Stomach (tissue), 9 donors: ENCODE data around the gene CIT. TPM values are rescaled to one million over a fixed set of nuclear protein-coding genes. Genes with fewer than 3 reads are reported as not detected.
A peak's percentile ranks its signal among the peaks of the same experiment; 100 is the strongest.

Experiments
- DNase-seq, 2 donors: peaks; one replicate each; pipeline versions ENCODE4 v3.0.0 to v3.0.0-alpha.2; 2013 to 2019
- H3K27ac ChIP-seq, 5 donors: fragments of 200-600 bp in 4 of 5; sonication (generic) in 4 of 5; one replicate each; pipeline ENCODE4 v1.5.1; 2013 to 2019; ENCODE audit warnings: mild to moderate bottlenecking in 1 of 5, moderate library complexity in 1 of 5
- H3K27me3 ChIP-seq, 3 donors: fragments of 200-600 bp; sonication (generic); one replicate each; pipeline ENCODE4 v1.5.1; 2017 to 2019; ENCODE audit warnings: mixed run types in 1 of 3
- H3K36me3 ChIP-seq, 4 donors: fragments of 200-600 bp; sonication (generic); 1 replicate in 3 of 4; 2 replicates in 1 of 4; pipeline ENCODE4 v1.5.1; 2016 to 2019
- H3K4me1 ChIP-seq, 4 donors: fragments of 200-600 bp; sonication (generic); one replicate each; pipeline ENCODE4 v1.5.1; 2016 to 2019
- H3K4me3 ChIP-seq, 4 donors: fragments of 200-600 bp; sonication (generic) in 3 of 4; one replicate each; pipeline ENCODE4 v1.5.1; 2016 to 2019; ENCODE audit warnings: mild to moderate bottlenecking in 1 of 4
- H3K9me3 ChIP-seq, 4 donors: fragments of 200-600 bp; sonication (generic); one replicate each; pipeline ENCODE4 v1.5.1; 2016 to 2019
- EP300 ChIP-seq: sonication (generic); formaldehyde crosslinking; IDR thresholded peaks from one replicate; pipeline ENCODE4 v1.6.1; 2017; ENCODE audit warnings: antibody characterized with exemption
- POLR2A ChIP-seq, 4 donors: fragments of 450-650 bp; IDR thresholded peaks; one replicate each; pipeline ENCODE4 v1.6.1; 2016; ENCODE audit warnings: antibody characterized with exemption in 4 of 4, control low read depth in 2 of 4, mild to moderate bottlenecking in 1 of 4, moderate library complexity in 1 of 4
- POLR2AphosphoS5 ChIP-seq, 3 donors: sonication (generic); formaldehyde crosslinking; IDR thresholded peaks; one replicate each; pipeline ENCODE4 v1.6.1; 2016; ENCODE audit warnings: antibody characterized with exemption in 3 of 3
- WGBS, 5 donors: extraction: QIAGEN DNeasy Blood & Tissue Kit in 3 of 5; methylation state at CpG; one replicate each; pipeline versions ENCODE4 v1.1.5 to v1.1.7; 2013 to 2018; 5-methylcytosine and 5-hydroxymethylcytosine counted together
- intact Hi-C: fragments of 100-400 bp; cut with DNase I; formaldehyde crosslinking; loops from one replicate; pipeline ENCODE4 v1.15.1; 2023; ENCODE audit warnings: low total_unique reads
- polyA plus RNA-seq, 3 donors: library from polyadenylated mRNA; stranded (reverse); fragments of 200-250 nt; gene quantifications; one replicate each; pipeline ENCODE4 v1.2.3, GENCODE V29; 2013
- total RNA-seq, 5 donors: library from RNA; depleted of rRNA; stranded (reverse); fragments of >200 nt; gene quantifications; one replicate each; pipeline versions ENCODE4 v1.1.0 to v1.2.3, GENCODE V29; 2014 to 2016
- TF ChIP-seq, protein P1 (sequence below), 7 experiments: fragments of 450-650 bp in 4 of 7; fragments of 200-600 bp in 3 of 7; sonication (generic) in 3 of 7; IDR thresholded peaks; one replicate each; pipeline ENCODE4 v1.5.1; 2016 to 2019; ENCODE audit warnings: antibody characterized with exemption in 7 of 7, control low read depth in 2 of 7, mild to moderate bottlenecking in 1 of 7
- donor health status: healthy with polysubstance abuse.
- donor health status: Bipolar disorder and iron deficiency.
- donor health status: healthy.

The CIT gene
- total and polyA plus RNA-seq, 8 donors = 2.8 to 164 (median 21.0) TPM

DNA sequence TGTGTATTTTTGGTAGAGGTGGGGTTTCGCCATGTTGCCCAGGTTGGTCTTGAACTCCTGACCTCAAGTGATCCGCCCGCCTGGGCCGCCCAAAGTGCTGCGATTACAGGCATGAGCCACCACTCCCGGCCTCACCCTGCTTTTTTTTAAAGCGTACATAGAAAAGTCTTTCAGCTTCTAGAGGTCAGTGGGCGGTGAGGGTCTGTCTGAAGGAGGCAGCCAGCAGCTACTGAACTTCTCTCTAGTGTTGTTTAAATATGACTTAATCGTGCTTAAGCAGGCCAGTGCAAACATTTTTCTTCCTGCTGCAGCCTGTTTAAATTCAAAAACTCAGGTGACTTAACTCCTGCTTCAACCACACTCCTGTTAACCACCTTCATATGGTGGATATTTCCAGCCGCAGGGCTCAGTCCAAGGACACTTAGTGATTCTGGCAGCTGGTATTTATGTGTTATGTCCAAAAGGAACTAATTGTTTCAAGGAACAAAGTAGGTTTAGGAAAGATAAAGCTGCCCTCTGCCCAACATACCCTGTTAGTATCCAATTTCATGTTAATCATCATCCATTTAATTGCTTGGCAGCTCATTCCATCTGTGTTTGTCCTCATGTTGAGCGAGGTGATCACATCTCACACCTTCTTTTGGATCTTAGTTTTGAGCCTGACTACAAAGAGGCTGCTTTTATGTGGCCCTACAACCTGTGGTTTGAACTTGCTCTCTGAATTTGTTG, 207.2 kb downstream of the CIT start:
- no peaks in the 10 kb centered on the region for H3K9me3 ChIP-seq
- DNase-seq = peak; percentile 84 to 91
- H3K4me3 ChIP-seq = peak overlapping the region in 3 of 4 donors; percentile 5 to 79 (median 71)
- intact Hi-C loops = no loop called here
- TF ChIP-seq EP300 (no peak), POLR2AphosphoS5 (IDR thresholded peaks at IDR 0.05) (peak in 2 of 3 donors; percentile 69 to 82), POLR2A (IDR thresholded peaks at IDR 0.05) (no peak)
- TF ChIP-seq, protein P1, sequence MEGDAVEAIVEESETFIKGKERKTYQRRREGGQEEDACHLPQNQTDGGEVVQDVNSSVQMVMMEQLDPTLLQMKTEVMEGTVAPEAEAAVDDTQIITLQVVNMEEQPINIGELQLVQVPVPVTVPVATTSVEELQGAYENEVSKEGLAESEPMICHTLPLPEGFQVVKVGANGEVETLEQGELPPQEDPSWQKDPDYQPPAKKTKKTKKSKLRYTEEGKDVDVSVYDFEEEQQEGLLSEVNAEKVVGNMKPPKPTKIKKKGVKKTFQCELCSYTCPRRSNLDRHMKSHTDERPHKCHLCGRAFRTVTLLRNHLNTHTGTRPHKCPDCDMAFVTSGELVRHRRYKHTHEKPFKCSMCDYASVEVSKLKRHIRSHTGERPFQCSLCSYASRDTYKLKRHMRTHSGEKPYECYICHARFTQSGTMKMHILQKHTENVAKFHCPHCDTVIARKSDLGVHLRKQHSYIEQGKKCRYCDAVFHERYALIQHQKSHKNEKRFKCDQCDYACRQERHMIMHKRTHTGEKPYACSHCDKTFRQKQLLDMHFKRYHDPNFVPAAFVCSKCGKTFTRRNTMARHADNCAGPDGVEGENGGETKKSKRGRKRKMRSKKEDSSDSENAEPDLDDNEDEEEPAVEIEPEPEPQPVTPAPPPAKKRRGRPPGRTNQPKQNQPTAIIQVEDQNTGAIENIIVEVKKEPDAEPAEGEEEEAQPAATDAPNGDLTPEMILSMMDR (IDR thresholded peaks at IDR 0.05) = no peak
- peak overlapping the region; percentile 96 to 99 (median 98) for H3K27ac ChIP-seq
- H3K36me3 ChIP-seq = peaks cover 24 to 50% (median 43%) of the 10 kb centered on the region in 4 donors
- 23 to 54% (median 39%) methylated on average over 11 of the region's 11 CpGs for WGBS, 5 donors
- no peaks in the 10 kb centered on the region for H3K27me3 ChIP-seq
- H3K4me1 ChIP-seq = peaks cover 31 to 85% (median 67%) of the 10 kb centered on the region in 4 donors

GRCh38 chr12:119668324-119668841, 208.7 kb downstream of the CIT start:
- intact Hi-C loops = no loop called here
- Histone ChIP-seq H3K27ac (peak overlapping the region; percentile 96 to 99 (median 98)), H3K4me1 (peaks cover 23 to 70% (median 53%) of the 10 kb centered on the region in 4 donors), H3K9me3 (no peaks in the 10 kb centered on the region), H3K36me3 (peaks cover 10 to 34% (median 28%) of the 10 kb centered on the region in 4 donors), H3K27me3 (no peaks in the 10 kb centered on the region), H3K4me3 (peak overlapping the region; percentile 71 to 91 (median 84))
- 2 to 4% (median 2%) methylated on average over 13 to 14 of the region's 14 CpGs for WGBS, 5 donors
- DNase-seq = no peak
- TF ChIP-seq EP300 = no peak

DNA sequence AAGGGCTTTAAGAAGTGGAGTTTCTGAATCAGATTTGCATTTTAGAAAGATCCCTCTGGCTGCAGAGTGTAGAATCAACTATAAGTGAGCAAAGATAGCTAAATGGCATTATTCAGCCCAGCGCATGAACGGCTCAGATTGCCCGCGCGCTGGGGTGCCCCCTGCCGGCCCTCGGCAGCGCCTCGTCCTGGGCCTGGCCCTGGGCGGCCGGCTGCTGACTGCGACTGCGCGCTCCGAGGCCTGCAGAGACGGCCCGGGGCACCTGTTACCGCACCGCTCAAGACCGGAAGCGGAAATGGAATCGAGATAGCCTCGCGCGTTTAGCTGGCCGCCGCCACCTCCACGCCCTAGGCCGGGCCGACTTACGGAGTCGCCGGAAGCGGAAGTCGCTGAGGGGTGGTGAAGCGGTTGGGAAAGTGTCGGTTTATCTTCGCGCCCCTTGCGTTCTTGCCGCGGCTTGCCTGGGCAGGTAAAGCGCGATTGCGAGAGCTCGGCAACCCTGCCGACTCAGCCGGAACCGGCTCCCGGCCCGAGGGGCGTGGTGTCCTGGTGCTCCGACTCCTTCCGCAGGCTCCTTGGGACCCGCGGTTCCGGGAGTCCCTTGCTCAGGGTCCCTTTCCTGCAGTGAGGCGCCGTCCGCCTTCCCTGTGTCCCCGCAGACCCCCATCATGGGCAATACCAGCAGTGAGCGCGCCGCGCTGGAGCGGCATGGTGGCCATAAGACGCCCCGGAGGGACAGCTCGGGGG, 209.4 kb downstream of the CIT start, which contains the start of gene PRKAB1:
TSS of gene PRKAB1 (plus strand) at position 557 of the 747 bp plus-strand sequence. CDS start at position 669, 112 bp downstream.
- intact Hi-C loops = no loop called here
- Histone ChIP-seq H3K4me1 (peaks cover 18 to 63% (median 47%) of the 10 kb centered on the region in 4 donors), H3K9me3 (no peaks in the 10 kb centered on the region), H3K27ac (peak within 1 kb of the TSS; percentile 96 to 99 (median 98)), H3K4me3 (peak within 1 kb of the TSS; percentile 71 to 91 (median 84)), H3K36me3 (peaks cover 3 to 28% (median 22%) of the 10 kb centered on the region in 4 donors), H3K27me3 (no peaks in the 10 kb centered on the region)
- TF ChIP-seq POLR2A (IDR thresholded peaks at IDR 0.05) (peak in 2 of 4 donors; percentile 83 to 87), EP300 (no peak), POLR2AphosphoS5 (IDR thresholded peaks at IDR 0.05) (peak; percentile 91 to 99 (median 98))
- TF ChIP-seq, protein P1 (IDR thresholded peaks at IDR 0.05) = peak in 6 of 7 experiments; percentile 42 to 94 (median 86)
- WGBS, 5 donors = 0 to 1% (median 0%) methylated on average over 42 to 69 of the region's 69 CpGs
- peak; percentile 99 for DNase-seq

- DNase-seq = no peak
- Histone ChIP-seq H3K36me3 (peaks cover 0 to 21% (median 15%) of the 10 kb centered on the region in 4 donors), H3K4me1 (peaks cover 12 to 56% (median 40%) of the 10 kb centered on the region in 4 donors), H3K4me3 (peak overlapping the region; percentile 71 to 91 (median 84)), H3K27ac (peak overlapping the region in 4 of 5 donors; percentile 96 to 99 (median 98)), H3K27me3 (no peaks in the 10 kb centered on the region), H3K9me3 (no peaks in the 10 kb centered on the region)
- no peak for TF ChIP-seq POLR2A (IDR thresholded peaks at IDR 0.05)
- no peak for TF ChIP-seq POLR2AphosphoS5 (IDR thresholded peaks at IDR 0.05)
- no peak for TF ChIP-seq EP300
- TF ChIP-seq, protein P1 (IDR thresholded peaks at IDR 0.05) = no peak
- intact Hi-C loops = no loop called here
- 13 to 17% (median 15%) methylated on average over 9 of the region's 9 CpGs for WGBS, 5 donors
Observed at GRCh38 chr12:119666900-119667576, 210.1 kb downstream of the CIT start.
